Measurements from ENCODE around the gene COL15A1.

DNA sequence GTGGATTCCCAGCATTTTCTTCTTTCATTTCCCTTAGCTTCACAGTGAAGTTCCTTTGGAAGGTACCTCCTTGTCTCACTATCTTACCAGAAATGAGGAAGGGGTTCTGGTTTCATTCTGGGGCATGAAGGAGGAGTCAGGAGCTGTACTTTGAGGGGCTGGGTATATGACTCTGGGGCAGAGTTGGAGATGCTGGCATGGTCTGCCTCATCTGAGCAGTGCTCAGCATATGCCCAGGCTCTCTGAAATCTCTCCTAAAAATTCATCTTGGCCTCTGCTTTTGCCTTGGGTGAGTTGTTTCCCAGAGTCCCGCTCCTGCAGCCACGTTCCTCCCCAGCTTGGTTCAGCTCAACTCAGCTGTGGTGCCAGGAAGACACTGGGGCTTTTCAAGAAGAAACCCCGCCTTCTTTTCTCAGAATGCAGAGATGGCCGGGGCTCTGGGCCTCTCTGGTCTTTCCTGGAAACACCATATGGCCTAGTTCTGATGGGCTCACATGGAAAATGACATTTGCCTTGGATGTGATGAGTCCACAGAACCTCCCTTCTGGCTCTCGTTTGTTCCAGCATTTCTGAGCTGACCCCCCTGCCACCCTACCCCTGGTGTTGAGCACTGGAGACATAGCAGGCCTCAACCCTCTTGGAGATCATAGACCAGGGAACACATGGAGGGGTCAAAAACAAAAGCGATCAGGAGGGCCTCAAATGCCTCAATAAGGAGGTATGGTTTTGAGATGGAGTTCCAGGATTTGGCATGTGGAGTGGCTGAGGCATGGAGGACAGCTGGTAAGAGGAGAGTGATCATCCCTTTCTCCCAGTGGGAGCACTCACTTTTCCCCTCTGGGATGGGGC, 149.2 kb downstream of the COL15A1 start:
- TF ChIP-seq, protein P1, sequence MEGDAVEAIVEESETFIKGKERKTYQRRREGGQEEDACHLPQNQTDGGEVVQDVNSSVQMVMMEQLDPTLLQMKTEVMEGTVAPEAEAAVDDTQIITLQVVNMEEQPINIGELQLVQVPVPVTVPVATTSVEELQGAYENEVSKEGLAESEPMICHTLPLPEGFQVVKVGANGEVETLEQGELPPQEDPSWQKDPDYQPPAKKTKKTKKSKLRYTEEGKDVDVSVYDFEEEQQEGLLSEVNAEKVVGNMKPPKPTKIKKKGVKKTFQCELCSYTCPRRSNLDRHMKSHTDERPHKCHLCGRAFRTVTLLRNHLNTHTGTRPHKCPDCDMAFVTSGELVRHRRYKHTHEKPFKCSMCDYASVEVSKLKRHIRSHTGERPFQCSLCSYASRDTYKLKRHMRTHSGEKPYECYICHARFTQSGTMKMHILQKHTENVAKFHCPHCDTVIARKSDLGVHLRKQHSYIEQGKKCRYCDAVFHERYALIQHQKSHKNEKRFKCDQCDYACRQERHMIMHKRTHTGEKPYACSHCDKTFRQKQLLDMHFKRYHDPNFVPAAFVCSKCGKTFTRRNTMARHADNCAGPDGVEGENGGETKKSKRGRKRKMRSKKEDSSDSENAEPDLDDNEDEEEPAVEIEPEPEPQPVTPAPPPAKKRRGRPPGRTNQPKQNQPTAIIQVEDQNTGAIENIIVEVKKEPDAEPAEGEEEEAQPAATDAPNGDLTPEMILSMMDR (conservative IDR thresholded peaks at IDR 0.05 in 1 of 2, IDR thresholded peaks at IDR 0.05 in 1 of 2; ENCODE audit: extremely low read depth in 1 of 2, insufficient read depth in 1 of 2, low read depth in 1 of 2, low read length in 2 of 2) = no peak
- TF ChIP-seq EZH2 (IDR thresholded peaks at IDR 0.05; ENCODE audit: borderline replicate concordance, low read length) = no peak
